Stomach (tissue), 4 donors: ENCODE data around the gene RAP1A.

ENCODE experiments used
- EP300 ChIP-seq: sonication (generic); formaldehyde crosslinking; IDR thresholded peaks from one replicate; pipeline ENCODE4 v1.6.1; 2017; ENCODE audit warnings: antibody characterized with exemption
- POLR2A ChIP-seq, 4 donors: fragments of 450-650 bp; IDR thresholded peaks; one replicate each; pipeline ENCODE4 v1.6.1; 2016; ENCODE audit warnings: antibody characterized with exemption in 4 of 4, control low read depth in 2 of 4, mild to moderate bottlenecking in 1 of 4, moderate library complexity in 1 of 4
- TF ChIP-seq, protein P1 (sequence below), 7 experiments: fragments of 450-650 bp in 4 of 7; fragments of 200-600 bp in 3 of 7; sonication (generic) in 3 of 7; IDR thresholded peaks; one replicate each; pipeline ENCODE4 v1.5.1; 2016 to 2019; ENCODE audit warnings: antibody characterized with exemption in 7 of 7, control low read depth in 2 of 7, mild to moderate bottlenecking in 1 of 7

- TF ChIP-seq, protein P1, sequence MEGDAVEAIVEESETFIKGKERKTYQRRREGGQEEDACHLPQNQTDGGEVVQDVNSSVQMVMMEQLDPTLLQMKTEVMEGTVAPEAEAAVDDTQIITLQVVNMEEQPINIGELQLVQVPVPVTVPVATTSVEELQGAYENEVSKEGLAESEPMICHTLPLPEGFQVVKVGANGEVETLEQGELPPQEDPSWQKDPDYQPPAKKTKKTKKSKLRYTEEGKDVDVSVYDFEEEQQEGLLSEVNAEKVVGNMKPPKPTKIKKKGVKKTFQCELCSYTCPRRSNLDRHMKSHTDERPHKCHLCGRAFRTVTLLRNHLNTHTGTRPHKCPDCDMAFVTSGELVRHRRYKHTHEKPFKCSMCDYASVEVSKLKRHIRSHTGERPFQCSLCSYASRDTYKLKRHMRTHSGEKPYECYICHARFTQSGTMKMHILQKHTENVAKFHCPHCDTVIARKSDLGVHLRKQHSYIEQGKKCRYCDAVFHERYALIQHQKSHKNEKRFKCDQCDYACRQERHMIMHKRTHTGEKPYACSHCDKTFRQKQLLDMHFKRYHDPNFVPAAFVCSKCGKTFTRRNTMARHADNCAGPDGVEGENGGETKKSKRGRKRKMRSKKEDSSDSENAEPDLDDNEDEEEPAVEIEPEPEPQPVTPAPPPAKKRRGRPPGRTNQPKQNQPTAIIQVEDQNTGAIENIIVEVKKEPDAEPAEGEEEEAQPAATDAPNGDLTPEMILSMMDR (IDR thresholded peaks at IDR 0.05): no peak
- no peak for TF ChIP-seq POLR2A (IDR thresholded peaks at IDR 0.05)
- no peak for TF ChIP-seq EP300
Measured at GRCh38 chr1:111658622-111659021, 39.0 kb downstream of the RAP1A start.
